NB4 (cell line): ENCODE results near the gene ENKUR.
"Not testable (repeated sequence)": the region's sequence is repeated elsewhere in the genome, so short reads cannot be mapped to it uniquely, and the experiment has no call there.

Experiments used
- DNase-seq: peaks from one replicate; pipeline ENCODE4 v3.0.0; 2010; ENCODE audit warnings: low read depth
- H3K4me3 ChIP-seq: one replicate; pipeline ENCODE4 v1.5.1; 2011; ENCODE audit warnings: mild to moderate bottlenecking, low read depth, low read length, moderate library complexity
- MAX ChIP-seq: IDR thresholded peaks from 2 replicates; pipeline ENCODE4 v1.6.1; 2011; ENCODE audit warnings: low read depth, low read length
- MYC ChIP-seq: IDR thresholded peaks from 2 replicates; pipeline ENCODE4 v1.6.1; 2011; ENCODE audit warnings: low read depth, low read length
- POLR2A ChIP-seq: IDR thresholded peaks from 2 replicates; pipeline ENCODE4 v1.6.1; 2011; ENCODE audit warnings: mild to moderate bottlenecking; ENCODE audit not compliant: insufficient read length; ENCODE audit errors: extremely low read depth
- TF ChIP-seq, protein P1 (sequence below): IDR thresholded peaks from one replicate; pipeline ENCODE4 v1.5.1; 2012; ENCODE audit warnings: low read depth, low read length

The ENKUR gene

GRCh38 chr10:24963521-24964041, 52.4 kb downstream of the ENKUR start:
- TF ChIP-seq MAX (no peak), POLR2A (no peak)
- no peak overlapping the region for H3K4me3 ChIP-seq
- DNase-seq, result no peak

DNA sequence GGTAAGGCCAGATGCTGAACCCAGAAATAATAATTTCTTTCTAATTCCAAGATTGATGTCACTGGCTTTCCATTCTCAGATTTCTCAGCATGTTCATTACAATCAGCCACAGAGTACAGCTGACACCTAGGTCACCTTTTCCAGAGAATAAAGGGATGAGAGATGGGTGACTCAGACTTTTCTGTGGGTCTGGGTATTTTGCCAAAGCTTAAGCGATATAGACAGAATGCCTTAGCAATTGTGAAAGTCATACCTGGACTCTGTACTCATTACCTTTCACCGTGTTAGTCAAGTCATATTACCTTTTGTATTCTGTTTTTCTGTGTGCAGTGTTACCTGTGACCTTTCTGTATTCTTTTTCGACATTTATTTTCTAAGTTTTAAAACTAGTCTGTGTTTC, 53.0 kb downstream of the ENKUR start:
- TF ChIP-seq MAX (no peak), POLR2A (no peak), MYC (no peak)
- TF ChIP-seq, protein P1, sequence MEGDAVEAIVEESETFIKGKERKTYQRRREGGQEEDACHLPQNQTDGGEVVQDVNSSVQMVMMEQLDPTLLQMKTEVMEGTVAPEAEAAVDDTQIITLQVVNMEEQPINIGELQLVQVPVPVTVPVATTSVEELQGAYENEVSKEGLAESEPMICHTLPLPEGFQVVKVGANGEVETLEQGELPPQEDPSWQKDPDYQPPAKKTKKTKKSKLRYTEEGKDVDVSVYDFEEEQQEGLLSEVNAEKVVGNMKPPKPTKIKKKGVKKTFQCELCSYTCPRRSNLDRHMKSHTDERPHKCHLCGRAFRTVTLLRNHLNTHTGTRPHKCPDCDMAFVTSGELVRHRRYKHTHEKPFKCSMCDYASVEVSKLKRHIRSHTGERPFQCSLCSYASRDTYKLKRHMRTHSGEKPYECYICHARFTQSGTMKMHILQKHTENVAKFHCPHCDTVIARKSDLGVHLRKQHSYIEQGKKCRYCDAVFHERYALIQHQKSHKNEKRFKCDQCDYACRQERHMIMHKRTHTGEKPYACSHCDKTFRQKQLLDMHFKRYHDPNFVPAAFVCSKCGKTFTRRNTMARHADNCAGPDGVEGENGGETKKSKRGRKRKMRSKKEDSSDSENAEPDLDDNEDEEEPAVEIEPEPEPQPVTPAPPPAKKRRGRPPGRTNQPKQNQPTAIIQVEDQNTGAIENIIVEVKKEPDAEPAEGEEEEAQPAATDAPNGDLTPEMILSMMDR, result no peak
- no peak overlapping the region for H3K4me3 ChIP-seq
- no peak for DNase-seq

- H3K4me3 ChIP-seq, result no peak overlapping the region
- DNase-seq, result no peak
- TF ChIP-seq POLR2A (no peak), MYC (no peak), MAX (no peak)
- TF ChIP-seq, protein P1, result no peak
Observed at GRCh38 chr10:24961582-24961981, 54.4 kb downstream of the ENKUR start.

GRCh38 chr10:24959382-24959730, 56.6 kb downstream of the ENKUR start:
- no peak overlapping the region for H3K4me3 ChIP-seq
- DNase-seq, result no peak
- TF ChIP-seq, protein P1, result no peak
- TF ChIP-seq MYC (no peak), MAX (no peak), POLR2A (no peak)

DNA sequence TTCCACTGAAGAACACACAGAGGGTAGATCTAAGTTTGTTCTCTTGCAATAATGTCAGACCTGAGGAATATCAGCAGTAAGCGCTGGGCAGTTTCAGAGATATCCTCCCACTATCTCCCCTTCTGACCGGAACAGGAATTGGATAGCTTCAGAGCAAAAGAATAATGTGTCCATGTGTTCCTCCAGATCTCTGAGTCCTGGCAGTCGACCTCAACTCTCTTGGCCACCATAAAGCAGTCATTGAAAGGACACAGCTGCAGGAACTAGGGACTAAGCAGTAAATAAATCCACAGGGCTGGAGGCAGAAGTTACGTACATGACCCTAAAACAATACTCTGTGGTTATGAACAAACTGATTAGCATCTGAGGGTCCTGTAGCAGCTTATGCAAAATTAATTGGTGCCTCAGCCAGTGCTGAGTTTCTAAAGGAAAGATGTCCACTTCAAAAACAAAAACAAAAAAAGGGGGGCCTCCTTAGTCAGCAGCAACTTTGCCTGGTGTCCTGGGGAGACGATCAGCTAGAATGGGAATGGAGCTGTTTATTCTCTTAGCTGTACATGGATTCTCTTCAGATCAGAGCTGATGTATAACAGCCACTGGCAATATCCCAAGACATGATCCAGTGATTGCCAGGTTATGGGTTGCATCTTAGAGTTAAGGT, 57.1 kb downstream of the ENKUR start:
- TF ChIP-seq, protein P1, result no peak
- no peak for TF ChIP-seq MYC
- TF ChIP-seq POLR2A, result no peak
- TF ChIP-seq MAX, result no peak
- no peak overlapping the region for H3K4me3 ChIP-seq
- no peak for DNase-seq

DNA sequence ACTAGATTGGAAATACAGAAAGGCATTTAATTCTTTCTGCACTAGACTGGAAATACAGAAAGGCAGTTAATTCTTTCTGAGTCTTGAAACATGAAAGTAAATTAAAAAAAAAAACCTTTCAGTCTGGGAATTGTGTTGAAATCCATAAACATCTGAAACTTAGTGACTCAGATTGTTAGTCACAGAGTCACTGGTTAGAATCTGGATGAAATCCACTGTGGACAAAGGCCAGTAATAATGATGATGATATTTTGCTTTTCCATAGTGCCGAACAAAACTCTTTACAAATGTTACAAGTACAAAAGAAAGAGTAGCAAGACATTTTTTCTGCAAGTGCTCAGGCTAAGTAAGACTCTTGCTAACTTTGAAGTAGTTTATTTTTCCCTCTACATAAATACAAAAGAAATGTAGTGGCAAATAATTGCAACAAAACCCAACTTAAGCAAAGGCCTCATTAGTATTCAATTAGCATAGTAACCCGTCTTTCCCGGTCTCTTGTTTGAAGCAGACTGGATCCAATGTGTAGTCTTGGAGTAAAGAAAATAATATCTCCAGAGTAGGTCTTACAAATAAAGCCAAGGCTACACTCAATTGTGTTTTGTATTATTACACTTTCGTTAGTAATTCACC, 57.8 kb downstream of the ENKUR start:
- TF ChIP-seq POLR2A, result no peak
- TF ChIP-seq MYC, result no peak
- TF ChIP-seq MAX, result no peak
- TF ChIP-seq, protein P1, result no peak
- no peak for DNase-seq
- no peak overlapping the region for H3K4me3 ChIP-seq

DNA sequence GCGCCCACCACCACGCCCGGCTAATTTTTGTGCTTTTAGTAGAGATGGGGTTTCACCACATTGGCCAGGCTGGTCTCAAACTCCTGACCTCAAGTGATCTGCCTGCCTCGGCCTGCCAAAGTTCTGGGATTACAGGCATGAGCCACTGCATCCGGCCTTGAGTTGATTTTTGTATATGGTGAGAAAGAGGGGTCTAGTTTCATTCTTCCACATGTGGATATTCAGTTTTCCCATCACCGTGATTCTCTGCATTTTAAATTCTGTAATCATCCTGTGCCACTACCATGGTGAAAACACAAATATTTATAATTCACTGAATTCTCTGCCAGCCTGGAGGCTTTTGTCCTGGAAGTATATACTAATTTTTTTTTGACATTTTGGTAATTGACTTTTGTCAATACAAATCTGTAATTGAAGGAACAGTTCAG, 58.3 kb downstream of the ENKUR start:
- DNase-seq, H3K4me3 ChIP-seq: not testable (repeated sequence)
